NCI-H2196 (cell line): Measurements from ENCODE around the gene NOD1.
"Not testable (repeated sequence)": the region's sequence is repeated elsewhere in the genome, so short reads cannot be mapped to it uniquely, and the experiment has no call there.

Source experiments
- DNase-seq: peaks from one replicate; lab custom pipeline; 2025; ENCODE audit not compliant: unreplicated experiment; lab: John Stamatoyannopoulos, UW

NOD1 gene

DNA sequence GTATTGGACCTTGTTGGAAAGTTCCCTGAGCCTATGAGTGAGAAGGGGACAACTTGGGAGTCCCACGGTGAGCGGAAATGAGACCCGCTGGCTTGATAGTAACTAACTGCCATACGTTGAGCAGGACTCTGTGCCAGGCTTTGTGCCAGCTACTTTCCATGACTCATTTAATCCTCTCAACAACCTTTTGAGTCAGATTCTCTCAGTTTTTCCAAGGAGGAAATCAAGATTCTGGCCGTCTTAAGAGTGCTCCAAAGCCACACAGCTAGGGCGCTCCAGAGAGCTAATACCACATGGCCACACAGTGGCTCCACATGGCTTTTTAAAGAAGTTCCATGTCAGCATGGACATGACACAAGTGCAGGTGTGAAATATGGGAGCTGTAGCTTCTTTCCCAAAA lies 55.7 kb downstream of the NOD1 start:
- no peak for DNase-seq

DNA sequence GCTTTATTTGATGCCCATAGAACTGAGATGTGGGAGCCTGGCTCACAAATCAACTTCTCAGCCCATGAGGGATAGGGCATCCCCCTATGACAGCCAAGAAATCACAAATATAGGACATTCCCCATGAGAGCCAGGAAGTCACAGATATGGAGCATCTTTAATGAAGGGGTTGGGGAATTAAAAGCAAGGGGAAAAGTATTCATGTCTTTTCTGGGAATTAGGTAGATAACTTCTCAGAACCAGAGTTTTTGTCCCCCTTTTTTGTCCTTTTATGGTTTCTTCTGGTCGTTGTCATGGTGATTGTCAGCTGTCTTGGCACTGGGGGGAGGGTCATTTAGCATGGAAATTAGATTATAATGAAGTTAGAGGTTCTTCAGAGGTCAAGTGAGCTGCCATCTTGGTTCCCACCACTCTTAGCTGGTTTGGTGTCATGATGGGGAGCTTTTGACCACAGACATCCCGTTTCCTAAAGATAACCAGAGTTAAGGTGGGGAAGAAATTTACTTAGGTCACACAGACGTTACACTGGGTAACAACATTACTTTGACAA lies 56.9 kb downstream of the NOD1 start:
- DNase-seq, result no peak

GRCh38 chr7:30420662-30421061 lies 57.9 kb downstream of the NOD1 start:
- no peak for DNase-seq

- DNase-seq, result not testable (repeated sequence)
Observed at GRCh38 chr7:30420080-30420479, 58.5 kb downstream of the NOD1 start.

GRCh38 chr7:30413864-30414263 lies 64.7 kb downstream of the NOD1 start:
- DNase-seq, result no peak

DNA sequence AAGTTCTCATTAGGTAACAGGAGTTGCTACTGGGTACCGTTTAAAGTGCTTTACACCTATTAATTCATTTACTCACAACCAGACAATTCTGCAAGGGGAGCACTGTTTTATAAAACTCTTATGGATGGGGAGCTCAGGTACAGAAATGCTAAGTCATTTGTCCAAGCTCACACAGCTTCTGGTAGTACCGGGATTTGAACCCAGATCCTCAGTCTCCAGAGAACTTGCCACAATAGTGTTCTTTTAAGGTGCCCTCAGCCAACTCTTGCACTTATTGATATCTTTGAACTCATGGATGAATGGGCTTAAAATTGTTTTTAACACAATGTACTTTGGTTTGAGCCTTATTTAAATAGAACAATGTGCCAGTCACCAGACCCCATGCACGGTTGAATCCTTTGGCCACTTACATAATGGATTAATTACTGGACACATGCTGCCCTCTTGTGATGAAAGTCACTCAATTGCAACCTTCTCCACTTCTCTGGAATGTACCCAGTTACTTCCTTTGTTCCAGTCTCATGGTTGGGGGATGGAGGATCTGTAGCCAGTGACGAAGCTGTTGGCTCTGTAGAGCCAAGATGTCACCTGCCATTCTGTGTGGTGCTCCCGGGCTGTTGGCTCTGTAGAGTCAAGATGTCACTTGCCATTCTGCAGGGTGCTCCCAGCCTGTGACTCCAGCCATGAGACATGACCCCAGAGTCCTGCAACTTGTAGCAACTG lies 65.6 kb downstream of the NOD1 start:
- peak; percentile 55 for DNase-seq

GRCh38 chr7:30411897-30412296 lies 66.7 kb downstream of the NOD1 start:
- DNase-seq, result no peak

DNA sequence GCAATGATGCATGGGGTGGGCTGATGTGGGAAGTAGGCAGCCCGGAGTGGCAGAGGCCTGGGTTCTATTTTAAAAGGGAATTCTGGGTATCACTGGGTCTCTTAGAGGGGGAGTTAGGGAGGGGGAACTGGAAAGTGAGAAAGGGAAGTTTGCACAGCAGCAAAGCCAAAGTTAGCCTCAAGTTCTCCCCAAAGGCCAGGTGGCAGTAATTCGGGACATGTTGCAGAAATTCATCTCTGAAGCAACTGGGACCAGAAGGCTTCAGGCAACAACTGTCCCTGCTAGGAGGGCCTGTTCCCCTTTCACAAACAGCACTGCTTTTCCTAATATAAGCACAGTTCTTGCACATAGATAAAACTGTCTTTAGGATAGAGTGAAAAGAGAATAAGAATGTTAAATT lies 67.4 kb downstream of the NOD1 start:
- DNase-seq, result no peak

DNA sequence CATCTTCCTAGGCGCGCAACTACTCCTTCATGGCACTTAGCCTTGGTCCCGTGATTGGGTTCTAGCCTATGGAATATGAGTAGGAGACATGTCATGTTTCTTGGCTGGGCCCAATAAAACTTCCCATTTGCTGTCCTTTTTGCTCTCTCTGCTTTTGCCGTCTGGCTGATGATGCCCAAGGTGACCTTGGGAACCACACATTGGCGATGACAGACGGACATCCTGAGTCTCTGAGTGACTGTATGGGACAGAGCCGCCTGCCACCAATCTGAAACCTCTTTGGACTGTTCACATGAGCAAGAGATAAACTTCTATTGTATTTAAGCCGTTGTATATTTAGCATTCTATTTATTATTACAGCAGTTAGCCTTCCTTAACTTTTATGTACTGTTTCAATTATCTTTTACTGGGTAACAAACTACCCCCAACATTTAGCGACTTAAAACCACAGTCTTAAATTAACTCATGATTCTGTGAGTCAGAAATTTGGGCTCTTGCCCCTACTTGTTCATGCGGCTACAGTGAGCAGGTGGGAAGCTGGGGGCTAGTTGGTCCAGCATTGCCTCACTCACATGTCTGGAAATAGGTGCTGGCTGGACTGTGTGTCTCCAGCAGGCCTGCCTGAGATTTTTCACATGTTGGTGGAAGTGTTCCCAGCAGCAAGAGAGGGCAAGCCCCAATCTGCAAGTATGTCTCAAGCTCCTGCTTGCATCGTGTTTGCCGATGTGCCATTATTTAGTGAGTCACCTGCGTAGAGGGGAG lies 71.7 kb downstream of the NOD1 start:
- DNase-seq, result no peak

- DNase-seq, result no peak
Observed at GRCh38 chr7:30405179-30405578, 73.4 kb downstream of the NOD1 start.

DNA sequence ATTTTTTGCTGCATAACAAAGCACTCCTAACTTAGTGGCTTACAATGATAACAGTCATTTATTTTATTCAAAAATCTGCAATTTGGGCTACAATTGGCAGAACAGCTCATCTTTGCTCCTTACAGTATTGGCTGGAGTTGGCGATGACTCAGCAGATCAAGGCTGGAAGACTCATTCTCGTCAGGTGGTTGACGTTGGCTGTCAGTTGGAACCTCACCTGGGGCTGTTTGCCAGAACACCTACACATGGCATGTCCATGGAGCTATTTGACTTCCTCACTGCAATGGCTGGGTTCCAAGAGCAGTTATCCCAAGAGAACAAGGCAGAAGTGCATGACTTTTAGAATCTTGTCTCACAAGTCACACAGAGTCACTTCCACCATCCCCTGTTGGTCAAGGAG lies 75.1 kb downstream of the NOD1 start:
- DNase-seq, result no peak

- DNase-seq, result no peak
Observed at GRCh38 chr7:30396389-30396788, 82.2 kb downstream of the NOD1 start.

DNA sequence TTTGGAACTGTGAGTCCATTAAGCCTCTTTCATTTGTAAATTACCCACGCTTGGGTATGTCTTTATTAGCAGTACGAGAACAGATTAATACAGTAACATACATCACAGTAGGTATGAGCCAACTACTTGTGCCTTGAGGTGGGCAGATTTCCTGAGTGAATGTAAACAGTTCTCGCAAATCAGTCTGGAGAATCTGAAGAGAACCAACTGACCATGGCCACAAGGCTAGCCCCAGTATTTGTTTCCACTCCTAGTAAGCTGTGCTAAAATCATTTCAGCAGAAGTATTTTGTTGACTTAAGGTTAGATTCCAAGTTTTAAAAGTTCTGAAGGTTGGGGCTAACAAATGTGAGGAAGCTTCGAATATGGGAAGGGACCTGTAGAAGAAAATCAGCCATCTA lies 82.9 kb downstream of the NOD1 start:
- no peak for DNase-seq

DNA sequence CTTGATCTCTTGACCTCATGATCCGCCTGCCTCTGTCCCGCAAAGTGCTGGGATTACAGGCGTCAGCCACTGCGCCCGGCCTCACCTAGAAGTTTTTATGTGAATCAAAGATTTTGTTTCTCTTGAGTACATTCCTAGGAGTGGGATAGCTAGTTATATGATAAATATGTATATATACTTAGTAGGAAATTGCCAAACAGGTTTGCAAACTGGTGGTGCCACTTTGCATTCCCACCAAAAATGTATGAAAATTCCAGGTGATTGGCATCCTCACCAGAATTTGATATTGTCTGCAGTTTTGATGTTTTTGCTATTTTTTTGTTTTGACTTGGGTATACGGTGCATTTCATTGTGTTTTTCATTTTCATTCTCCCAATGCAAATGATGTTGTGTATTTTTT lies 86.8 kb downstream of the NOD1 start:
- DNase-seq, result no peak

- DNase-seq, result no peak
Observed at GRCh38 chr7:30390736-30391636, 87.6 kb downstream of the NOD1 start.

GRCh38 chr7:30389791-30390190 lies 88.8 kb downstream of the NOD1 start:
- DNase-seq, result no peak

DNA sequence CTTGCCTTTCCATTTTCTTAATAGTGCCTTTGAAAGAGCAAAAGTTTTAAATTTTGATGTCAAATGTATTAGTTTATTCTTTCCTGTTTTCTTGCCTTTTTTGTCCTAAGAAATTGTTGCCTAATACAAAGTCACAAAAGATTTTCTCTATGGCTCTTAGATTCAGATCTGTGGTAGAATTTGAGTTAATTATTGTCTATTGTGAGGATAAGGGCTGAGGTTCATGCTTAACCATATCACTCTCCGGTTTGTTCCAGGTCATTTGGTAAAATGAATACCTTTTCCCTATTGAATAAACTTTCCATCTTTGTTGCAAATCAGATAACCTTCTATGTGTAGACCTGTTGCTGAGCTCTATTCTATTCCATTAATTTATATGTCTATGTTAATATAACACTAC lies 96.0 kb downstream of the NOD1 start:
- DNase-seq, result no peak

DNA sequence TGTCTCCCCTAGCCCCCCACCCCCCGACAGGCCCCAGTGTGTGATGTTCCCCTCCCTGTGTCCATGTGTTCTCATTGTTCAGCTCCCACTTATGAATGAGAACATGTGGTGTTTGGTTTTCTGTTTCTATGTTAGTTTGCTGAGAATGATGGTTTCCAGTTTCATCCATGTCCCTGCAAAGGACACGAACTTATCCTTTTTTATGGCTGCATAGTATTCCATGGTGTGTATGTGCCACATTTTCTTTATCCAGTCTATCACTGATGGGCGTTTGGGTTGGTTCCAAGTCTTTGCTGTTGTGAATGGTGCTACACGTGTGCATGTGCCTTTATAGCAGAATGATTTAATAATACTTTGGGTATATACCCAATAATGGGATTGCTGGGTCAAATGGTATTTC lies 97.8 kb downstream of the NOD1 start:
- not testable (repeated sequence) for DNase-seq

GRCh38 chr7:30380294-30380693 lies 98.3 kb downstream of the NOD1 start:
- no peak for DNase-seq

DNA sequence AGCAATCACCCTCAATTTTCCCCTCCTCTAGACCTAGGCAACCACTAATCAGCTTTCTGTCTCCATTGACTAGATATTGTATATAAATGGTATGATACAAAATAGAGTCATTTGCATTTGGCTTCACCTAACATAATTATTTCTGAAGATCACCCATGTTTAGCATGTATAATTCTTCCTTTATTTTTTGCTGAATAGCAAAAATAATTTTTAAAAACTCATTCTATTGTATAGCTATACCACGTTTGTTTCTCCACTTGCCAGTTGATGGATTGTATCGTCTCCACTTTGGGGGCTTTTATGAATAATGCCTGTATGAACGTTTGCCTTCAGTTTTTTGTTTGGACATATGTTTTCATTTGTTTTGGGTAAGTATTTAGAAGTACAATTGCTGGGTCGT lies 98.8 kb downstream of the NOD1 start:
- DNase-seq, result no peak

- no peak for DNase-seq
Observed at GRCh38 chr7:30379131-30379530, 99.5 kb downstream of the NOD1 start.
